EL (cell line): ENCODE results near the gene PLXND1.
A peak's percentile ranks its signal among the peaks of the same experiment; 100 is the strongest.
"Not testable (repeated sequence)": the region's sequence is repeated elsewhere in the genome, so short reads cannot be mapped to it uniquely, and the experiment has no call there.

Experiments
- DNase-seq: peaks from one replicate; pipeline ENCODE4 v3.0.0-alpha.2; 2016

PLXND1 gene

GRCh38 chr3:129606636-129607390 is at the start of gene PLXND1:
PLXND1 (minus strand) TSS chr3:129606676; CDS start chr3:129606639, 37 bp downstream.
- peak; percentile 67 for DNase-seq

- DNase-seq = no peak
These were observed 48.8 kb upstream of the PLXND1 start for GRCh38 chr3:129655291-129655700.

GRCh38 chr3:129654131-129654530 is 47.7 kb upstream of the PLXND1 start:
- peak; percentile 74 for DNase-seq

- no peak for DNase-seq
These were observed 46.5 kb upstream of the PLXND1 start for GRCh38 chr3:129653019-129653418.

GRCh38 chr3:129651435-129652202 is 45.1 kb upstream of the PLXND1 start:
- peak; percentile 95 for DNase-seq

- DNase-seq = peak; percentile 77
These were observed 43.9 kb upstream of the PLXND1 start for GRCh38 chr3:129650256-129650872.

GRCh38 chr3:129648391-129648790 is 41.9 kb upstream of the PLXND1 start:
- no peak for DNase-seq

DNA sequence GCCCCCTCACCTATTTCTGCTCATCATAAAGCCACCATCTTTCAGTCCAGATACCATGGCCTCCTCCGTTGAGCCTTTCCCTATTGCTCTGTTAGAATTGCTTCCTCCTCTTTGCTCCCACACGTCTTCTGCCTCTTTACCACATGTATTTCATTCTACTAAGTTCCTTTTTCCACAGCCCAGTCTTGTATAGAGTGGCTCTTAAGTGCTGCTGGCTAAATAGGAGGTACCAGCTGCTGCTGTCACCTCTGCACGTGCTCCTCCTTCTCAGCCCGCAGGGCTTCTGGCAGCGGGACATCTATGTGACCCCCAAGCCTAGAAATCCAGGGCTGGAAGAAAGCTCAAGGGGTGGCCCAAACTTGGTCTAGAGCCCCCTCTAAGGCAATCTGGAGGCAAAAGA is 38.8 kb upstream of the PLXND1 start:
- DNase-seq = no peak

DNA sequence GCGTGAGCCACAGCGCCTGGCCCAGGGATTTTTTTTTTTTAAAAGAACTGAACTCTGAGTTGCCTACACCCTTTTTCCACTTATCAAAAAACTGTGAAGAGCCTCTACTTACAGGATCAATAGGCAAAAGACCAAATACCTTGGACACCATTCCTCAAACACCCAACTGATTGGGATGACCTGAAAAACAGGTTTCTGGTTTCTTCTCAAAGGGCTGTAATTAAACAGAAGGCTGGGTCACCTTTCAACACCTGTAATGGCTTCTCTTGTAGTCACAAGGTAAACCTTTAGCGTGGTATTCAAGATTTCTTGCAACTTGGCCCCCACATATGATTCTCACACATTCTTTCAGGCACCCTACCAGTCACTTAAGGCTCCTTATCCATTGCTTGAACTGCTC is 38.4 kb upstream of the PLXND1 start:
- no peak for DNase-seq

GRCh38 chr3:129641567-129642260 is 35.2 kb upstream of the PLXND1 start:
- not testable (repeated sequence) for DNase-seq

GRCh38 chr3:129640985-129641384 is 34.5 kb upstream of the PLXND1 start:
- not testable (repeated sequence) for DNase-seq

GRCh38 chr3:129638481-129638880 is 32.0 kb upstream of the PLXND1 start:
- DNase-seq = no peak

DNA sequence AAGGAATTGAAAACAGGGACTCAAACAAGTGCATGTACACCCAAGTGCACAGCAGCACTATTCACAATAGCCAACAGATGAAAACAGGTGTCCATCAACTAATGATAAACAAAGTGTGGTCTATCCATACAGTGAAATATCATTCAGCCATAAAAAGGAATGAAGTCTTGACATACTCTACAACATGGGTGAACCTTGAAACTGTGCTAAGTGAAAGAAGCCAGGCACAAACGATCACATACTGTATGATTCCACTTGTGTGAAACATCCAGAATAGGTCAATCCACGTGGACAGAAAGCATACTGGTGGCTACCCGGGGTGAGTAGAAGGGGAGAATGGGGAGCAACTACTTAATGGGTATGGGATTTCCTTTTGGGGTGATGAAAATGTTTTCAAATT is 29.6 kb upstream of the PLXND1 start:
- no peak for DNase-seq

- no peak for DNase-seq
These were observed 29.2 kb upstream of the PLXND1 start for GRCh38 chr3:129635656-129636055.

- DNase-seq = no peak
These were observed 27.4 kb upstream of the PLXND1 start for GRCh38 chr3:129633751-129634481.

- no peak for DNase-seq
These were observed 26.5 kb upstream of the PLXND1 start for GRCh38 chr3:129632977-129633376.

- no peak for DNase-seq
These were observed 26.1 kb upstream of the PLXND1 start for GRCh38 chr3:129632556-129632955.

GRCh38 chr3:129632056-129632455 is 25.6 kb upstream of the PLXND1 start:
- no peak for DNase-seq

GRCh38 chr3:129629011-129629410 is 22.5 kb upstream of the PLXND1 start:
- no peak for DNase-seq

GRCh38 chr3:129628169-129628522 is 21.7 kb upstream of the PLXND1 start:
- no peak for DNase-seq

DNA sequence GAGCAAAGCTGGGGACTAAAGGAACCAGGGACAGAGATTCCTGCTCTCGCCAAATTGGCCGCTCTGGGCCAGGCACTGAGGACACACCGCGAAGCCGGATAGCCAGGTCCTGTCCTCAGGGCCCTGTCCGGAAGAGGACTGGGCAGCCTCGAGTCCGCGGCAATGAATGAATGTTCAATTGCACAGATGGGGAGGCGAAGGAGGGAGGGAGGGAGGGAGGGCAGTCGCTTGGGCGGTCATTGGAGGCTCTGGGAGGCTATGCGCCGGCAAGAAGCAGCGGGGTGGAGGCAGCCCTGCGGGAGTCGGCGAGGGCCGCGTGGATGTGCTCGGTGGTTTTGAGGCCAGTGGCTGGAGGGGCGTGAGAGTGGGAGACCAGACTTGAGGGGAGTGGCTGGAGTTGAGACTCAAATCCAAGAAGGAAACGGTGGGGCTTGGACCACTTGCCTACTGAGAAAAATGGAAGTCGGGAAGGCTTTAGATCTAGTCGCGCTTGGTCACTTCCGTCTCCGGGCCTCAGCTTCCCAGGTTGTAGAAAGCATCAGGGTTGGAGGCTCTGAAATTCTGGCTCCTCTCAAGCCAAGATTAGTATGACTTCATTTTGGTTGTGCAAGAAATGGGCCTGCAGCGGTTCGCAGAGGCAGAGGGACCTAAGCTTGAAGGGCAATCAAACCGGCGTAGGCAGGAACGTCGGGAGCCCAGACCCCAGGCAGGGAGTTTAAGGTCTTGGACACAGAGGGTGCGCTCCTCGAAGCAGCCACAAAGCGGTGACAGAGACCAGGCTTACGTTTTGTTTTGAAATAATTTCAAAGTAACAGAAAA is 21.1 kb upstream of the PLXND1 start:
- peak; percentile 76 for DNase-seq
